ENCODE results near the gene NTNG1.

The NTNG1 gene

DNA sequence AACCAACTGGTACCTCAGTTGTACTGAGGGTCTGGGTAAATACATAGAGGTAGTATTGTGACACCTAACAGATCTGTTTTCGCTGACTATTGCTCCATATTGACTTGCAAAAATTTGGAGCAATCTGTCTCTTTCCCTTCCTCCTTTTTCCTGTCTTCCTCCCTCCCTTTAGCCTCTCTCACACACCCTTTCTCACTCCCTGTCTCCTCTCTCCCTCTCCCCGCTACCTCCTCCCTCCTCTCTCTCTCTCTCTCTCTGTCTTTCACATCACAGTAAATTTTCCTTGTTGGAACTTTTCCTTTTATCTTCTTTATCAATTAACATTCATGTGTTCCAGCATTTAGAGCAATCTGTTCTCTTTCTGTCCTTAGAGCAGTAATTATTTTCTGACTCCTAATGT, 278.2 kb downstream of the NTNG1 start:
- DNase-seq, result no peak

DNA sequence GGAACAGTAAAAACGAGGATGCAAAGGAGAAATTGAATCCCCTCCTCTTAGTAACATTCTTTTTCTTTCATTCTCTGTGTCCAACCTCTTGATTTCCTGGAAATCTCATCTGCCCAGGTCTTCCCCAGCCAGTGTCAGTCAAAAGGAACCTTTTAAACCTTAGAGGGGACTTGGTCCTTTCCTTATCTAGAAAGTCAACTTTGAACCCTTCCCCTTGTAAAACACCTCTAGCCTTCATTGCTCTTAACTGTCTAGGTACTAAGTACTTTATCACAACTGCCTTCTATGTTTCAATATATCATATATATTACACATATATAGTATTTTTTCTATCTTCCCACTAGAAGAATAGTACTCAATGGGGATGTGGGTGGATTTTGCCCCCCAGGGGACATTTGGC, 282.1 kb downstream of the NTNG1 start:
- no peak for DNase-seq

DNA sequence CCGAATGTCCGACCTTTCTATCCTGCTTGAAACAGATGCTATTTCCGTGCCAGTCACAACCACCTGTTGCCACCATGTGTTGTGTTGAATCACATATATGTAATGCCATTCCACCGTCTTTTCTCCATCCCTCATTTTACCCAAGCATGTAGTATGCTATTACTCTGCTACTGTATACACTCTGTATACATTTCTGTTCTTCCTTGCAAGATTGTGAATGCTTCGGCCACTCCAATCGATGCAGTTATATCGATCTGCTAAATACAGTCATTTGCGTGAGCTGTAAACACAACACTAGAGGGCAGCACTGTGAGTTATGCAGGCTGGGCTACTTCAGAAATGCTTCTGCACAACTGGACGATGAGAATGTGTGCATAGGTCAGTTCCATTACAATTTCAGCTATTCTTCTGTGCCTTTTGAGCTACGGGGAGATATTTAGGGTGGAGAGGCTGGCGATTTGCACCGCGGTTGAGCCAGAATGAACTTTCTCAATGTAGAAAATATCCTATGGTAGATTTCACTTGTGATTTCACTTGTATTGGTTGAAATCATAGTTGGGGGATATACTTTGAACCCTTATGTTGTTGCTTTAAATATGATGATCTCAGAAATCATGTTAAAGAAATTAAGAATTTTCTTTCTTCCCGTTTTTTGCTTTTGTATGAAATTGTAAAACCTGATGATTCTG, 289.8 kb downstream of the NTNG1 start:
- no peak for DNase-seq

DNA sequence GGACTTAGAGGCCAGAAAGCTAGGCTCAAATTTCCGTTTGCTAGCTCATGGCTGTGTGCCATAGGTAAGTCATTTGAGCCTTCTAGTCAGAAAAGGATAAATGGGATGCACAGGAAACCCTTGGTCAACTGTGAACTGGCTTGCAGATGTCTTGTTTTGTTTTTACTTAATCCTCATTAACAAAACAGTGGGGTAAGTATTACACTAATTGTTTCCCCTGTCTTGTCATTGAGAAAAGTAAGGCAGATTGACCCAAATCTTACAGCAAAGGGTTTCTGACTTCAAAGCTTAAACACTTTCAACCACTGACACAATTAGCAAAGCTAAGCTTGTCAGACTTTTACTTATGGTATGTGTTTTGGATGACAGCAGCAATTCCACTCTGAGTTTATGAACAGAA, 291.3 kb downstream of the NTNG1 start:
- no peak for DNase-seq

DNA sequence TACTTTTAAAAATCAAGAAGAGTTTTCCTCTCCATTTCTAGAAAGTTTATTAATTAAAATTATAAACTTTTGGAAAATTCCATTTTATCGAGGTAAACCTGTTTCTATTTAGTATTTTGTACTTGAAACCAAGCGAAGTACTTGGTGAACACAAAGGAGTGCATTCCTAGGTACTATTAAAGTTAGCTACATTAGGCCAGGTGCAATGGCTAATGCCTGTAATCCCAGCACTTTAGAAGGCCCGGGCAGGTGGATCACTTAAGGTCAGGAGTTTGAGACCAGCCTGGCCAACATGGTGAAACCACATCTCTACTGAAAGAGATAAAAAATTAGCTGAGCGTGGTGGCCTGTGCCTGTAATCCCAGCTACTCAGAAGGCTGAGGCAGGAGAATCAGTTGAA, 292.2 kb downstream of the NTNG1 start:
- DNase-seq, result no peak

DNA sequence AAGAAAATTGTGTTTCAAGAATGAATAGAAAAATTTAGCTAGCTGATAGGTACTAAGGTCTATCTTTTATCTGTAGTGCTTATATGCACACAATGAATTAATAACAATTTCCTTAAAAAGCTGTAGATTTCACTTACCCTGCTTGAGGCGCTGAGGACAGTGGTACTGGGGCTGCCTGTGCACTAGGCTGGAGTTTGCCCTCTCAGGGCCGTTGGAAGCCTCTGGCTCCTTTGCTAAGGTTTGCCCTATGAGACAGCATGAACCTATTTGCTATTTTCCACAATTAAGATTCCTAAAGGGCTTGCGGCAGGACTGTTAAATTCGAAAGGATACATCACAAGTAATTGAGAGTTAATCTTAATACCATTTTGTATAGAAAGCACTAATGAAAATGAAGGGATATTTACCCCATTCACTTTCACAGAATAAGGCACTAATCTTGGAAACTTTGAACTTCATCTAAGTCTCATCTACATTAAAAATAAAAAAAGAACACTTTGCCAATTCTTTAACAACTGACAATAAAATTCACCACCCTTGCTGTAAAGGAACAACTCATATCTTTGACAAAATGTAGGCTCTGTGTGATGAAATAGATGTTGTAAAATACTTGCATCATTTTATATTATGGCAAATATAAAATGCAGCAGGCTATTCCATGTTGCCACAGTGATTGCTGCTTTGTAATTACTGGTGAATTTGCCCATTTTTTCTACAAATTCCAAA, 293.0 kb downstream of the NTNG1 start:
- DNase-seq, result no peak

DNA sequence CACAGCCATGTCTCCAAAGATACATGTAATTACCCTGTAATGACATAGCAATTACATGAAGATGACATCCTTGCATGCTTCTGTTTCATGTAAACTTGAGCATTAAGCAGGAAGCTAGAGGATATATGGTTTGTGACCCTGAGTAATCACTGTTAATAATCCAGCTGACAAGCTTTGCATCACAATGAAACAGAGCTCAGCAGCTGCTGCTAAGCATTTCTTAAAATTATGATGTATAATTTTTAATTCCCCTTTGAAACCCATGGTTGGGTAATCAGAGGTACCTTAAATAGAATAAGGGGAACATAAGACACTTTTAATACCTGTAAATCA, 293.5 kb downstream of the NTNG1 start:
- DNase-seq, result no peak

DNA sequence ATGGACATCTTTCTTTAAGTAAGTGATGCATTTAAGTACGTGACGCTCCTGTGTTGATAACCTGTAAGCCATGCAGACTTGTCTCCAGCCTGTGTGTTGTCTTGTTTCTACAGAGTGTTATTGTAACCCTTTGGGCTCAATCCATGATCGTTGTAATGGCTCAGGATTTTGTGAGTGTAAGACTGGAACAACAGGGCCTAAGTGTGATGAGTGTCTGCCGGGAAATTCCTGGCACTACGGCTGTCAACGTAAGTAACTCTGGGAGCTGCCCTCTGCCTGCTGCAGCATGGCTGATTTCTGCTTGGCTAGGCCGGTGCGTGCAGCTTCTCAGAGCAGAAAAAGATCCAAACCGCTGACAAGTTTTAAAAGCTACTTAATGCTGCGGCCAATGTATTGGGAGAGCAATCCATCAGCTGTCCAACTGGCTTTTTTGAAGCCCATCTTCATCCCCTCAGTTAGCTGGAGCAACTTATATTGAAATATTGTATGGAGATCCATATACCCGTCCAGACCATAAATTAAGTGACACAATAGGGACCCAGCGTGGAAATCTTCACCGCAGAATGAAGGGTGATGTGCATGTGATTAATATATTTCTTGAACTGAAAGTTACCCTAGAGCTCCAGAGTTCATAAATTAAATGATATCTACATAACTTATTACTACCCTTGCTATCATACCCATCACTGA, 295.9 kb downstream of the NTNG1 start:
- no peak for DNase-seq

DNA sequence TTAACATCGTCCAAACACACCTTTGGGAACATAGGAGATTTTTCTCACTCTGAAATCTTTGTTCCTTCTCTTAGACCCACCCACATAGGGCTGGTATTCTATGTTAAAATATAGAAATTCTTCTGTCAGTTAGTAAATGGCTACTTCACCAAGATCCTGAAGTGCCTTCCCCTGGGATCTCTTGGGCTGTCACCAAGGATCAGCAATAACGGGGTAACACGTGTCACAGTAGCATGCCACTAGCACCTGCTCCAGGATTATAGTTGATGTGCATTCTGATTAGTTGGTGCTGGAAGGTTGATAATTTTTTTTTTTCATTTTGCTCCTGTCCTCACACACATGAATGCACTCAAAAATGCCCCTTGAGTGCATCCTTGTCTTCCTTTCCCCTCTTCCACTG, 298.7 kb downstream of the NTNG1 start:
- no peak for DNase-seq

DNA sequence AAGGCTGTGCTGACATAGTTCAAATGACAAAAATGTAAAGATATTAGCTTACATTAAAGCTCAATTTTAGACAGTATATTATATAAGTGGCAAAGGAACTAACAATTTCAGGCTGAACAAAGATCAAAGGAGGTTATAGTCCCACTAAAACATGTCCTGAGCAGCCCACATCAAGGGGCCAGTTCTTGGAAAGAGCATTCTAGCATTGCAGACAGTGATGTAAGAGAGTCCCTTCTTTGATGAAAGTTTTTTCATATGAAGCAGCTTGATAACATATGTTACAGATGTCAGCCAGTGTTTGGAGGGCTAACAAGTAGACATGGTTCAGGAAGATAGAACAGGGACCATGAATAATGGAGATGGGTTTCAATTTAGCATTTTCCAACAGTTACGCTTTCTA, 301.7 kb downstream of the NTNG1 start:
- DNase-seq, result no peak

DNA sequence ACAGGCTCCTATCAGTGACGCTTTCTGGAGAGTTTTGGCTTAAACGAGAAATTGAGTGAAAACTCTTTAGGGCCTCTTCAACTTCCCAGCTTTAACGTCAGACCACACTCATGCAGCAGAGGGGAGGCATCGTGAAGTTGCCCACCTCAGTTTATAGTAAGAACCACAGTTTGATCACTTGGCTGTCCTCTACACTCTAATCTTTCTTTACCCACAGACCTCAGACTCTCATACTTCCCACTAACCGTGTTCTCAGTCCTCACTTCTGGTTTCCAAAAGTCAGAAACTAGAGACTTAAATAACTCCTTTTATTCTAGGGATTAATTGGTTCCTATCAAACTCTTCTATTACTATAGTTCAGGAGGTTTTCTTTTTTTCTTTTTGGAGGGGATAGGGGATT, 302.2 kb downstream of the NTNG1 start:
- no peak for DNase-seq

DNA sequence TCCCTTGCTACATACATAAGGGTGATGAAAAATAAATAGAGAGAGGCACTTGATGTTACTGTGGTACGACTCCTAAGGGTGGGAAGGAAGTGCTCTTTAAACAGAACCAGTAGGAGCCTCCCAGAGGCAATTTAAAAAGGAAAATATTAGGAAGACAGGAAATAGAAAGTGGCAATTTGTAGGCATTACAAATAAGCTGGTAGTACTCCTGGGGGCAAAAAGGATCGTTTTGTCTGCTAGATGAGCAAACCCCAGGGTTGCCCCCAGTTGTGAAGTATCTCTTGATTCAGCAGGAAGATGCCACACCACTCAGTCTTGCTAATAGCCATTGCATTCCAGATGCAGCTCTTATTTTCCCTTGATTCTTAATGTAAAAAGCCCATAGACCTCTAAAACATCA, 303.0 kb downstream of the NTNG1 start:
- no peak for DNase-seq

DNA sequence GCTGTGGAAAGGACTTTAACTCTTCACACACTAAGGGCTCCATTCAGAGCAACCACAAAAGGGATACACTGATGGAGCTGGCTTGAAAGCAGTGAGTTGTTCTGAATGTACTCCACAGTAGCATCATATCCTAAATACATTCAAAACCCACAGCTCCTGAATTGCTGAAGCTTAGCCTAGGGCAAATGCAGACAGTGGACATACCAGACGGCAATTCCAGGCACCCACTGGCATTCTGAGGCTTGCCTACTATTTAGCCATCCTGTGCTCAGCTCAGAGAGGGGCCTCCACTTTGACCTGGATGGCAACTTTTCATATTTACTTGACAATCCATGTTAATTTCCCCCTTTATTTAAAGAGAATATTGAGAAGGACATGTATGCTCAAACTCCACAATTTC, 303.5 kb downstream of the NTNG1 start:
- no peak for DNase-seq

DNA sequence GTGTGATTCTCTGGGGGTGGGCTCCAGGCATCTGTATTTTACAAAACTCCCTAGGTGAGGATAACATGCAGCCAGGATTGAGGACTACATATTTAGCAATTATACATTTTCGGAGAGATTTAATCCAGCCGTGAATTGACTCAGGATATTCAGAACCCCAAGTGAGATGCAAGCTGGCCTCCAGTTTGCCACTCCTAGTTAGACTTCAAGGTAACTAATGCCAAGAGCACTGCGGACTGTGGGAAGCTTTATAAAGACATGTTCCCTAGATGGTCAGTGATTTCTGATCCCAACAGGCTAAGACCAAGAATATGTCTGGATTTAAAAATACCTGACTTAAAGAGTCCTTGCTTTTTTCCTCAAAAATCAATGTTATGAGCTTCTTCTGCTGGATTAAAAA, 308.5 kb downstream of the NTNG1 start:
- no peak for DNase-seq

DNA sequence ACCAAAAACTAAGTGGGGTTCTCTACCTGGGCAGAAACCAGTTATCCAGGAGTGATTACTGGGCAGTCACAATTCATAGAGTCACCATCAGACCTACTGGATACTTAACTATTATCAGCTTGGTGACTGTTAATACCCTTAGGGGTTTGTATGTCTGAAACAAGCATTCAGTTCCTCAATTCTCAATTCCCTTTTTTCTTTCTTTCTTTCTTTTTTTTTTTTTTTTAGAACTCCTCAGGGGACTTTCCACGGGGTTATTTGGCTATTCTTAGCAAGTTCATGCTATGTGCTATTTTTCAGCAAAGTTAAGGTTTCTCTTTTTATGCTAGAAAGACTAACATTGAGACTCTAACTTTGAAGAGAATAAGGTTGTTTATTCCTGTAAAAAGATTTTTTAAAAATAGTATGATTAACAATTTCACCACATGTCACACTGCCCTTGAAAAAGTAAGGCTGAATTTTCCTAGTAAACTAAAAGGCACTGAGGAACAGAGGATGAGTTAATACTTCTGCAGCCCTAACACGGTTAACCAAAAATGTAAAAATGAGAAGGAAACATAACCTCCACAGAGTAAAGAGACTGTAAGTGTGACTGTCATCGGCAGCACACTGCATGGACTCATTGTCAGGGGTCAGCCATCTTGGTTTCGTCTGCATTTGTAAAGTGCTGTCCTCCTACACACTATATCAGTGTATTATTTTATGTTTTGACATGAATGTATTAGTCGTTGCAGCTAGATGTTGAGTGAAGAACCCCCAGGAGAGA, 310.2 kb downstream of the NTNG1 start:
- DNase-seq, result no peak

DNA sequence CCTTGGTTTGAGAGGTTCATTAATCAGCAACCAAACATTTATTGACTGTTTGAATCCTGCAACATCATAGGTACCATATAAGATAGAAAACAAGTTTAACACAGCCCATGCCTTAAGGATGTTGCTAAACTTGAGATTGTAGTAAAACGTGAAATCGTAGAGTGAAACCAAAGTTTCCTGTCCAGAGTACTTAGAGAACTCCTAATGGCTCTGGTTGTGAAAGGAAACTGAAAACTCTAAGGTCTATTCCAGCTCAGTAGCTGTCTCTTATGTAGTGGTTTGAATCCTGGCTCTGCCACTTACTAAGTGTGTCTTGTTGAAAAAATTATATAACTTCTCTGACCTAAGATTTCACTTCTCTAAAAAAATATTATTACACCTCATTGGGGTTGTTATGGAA, 310.9 kb downstream of the NTNG1 start:
- DNase-seq, result no peak

DNA sequence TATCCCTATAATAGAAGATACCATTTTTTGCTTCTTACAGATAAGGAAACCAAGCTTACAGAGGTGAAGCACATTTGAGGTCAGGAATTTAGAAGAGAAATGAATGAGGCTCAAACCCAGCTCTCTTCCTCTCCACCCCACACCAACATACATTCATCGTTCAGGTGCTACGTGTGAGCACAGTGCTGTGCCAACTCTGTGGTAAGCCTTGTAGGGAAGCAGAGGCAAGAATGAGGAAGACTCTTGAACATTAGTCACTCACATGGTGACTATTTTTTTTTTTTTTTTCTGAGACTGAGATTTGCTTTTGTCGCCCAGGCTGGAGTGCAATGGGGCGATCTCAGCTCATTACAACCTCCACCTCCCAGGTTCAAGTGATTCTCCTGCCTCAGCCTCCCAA, 314.0 kb downstream of the NTNG1 start:
- DNase-seq, result no peak

DNA sequence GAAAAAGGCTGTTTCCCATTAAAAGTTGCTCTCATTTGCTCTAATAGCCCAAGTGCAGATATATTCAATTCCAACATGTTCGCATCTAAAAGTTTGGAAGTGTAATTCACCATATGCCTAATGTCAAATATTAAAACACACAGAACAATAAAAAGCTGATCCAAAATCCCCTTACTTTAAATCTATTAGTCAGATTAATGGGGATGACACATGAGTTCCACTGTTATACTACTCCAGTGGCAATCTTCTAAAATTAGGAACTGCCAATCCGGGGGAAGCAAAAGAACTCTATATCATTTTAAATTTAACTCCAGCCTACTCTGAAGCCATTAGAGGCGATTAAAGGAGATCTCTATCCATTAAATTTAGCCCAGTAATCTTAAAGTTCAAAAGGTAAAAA, 317.1 kb downstream of the NTNG1 start:
- DNase-seq, result no peak

DNA sequence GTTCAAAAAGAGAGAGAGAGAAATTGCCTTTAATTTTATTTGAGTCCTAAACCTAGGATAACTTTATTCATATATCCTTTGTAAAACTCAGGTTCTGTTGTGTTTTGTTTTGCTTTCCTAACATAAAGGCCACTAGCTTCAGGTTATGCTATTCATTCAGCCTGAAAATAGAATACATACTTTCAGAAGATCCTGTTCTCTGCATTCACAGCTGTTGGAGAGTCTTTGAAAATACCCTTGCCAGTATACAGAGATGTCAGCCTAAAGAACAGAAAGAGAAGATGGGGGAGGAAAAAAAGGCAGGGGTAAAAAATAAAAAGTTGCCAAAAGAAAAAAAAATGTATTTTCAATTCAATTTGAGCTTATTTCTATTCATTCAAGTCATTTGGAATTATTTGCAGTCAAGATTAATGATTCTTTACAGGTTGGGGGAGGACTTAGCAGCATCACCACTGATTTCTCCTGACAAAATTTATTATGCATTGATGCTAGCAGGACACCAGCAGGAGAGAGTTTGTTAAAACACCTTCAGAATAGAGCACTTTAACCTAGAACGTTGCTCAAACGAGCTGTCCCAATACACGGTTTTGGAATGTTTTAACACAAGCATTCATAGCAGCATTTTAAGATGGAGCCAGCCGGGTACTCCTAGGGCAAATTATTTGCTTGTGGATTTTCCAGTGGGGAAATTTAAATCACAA, 318.5 kb downstream of the NTNG1 start:
- no peak for DNase-seq

DNA sequence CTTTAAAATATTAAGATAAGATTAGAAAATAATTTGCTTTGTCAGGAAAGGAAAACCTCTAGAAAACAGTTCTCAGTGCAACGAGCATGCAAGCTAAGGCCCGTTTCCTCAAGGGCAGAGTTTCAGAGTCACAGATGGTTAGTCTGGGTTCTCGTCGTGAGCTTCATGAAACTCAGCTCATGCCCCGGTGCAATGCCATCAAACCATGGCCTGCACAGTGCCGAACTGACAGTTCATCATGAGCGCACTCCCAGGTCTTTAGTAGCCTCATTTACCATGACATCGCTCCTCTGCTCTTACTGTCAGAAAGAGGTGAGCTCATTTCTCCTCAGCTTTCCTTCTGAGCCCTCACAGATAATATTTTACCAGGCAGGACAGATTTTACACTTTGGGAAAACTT, 319.2 kb downstream of the NTNG1 start:
- no peak for DNase-seq

DNA sequence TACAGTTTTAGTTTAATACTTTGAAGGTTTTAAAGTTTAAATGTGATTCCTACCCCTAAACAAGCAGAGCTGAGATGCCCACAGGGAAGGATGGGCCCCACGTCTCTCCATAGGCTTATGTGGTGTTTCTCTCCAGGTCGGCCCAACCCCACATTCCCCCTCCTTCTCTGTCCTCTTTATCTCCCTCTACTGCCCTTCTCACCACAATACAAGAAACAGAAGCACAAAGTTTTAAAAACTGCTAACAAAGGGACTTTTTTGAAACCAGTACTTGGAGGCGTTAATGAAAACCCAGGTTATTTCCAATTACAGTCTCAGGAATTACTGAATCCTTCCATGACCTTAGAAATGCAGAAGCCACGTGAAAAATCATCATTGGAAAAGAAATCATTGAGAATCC, 324.0 kb downstream of the NTNG1 start:
- no peak for DNase-seq

DNA sequence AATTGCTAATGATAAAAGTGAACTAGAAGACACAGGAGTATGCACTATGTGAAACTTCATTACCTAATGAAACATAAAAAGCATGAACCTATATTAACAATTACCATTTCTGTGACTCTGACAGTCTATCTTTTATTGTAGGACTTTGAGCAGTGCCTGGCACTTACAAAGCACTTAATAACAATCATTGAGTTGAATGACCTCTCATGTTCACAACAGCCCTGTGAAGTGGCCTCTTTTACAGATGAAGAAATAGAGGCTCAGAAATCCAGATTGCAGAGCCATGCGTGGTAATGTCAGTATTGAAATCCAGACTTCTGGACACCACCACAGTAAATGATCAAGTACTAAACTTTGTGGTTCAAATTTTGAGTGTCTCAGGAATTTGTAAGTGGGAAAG, 326.4 kb downstream of the NTNG1 start:
- no peak for DNase-seq

DNA sequence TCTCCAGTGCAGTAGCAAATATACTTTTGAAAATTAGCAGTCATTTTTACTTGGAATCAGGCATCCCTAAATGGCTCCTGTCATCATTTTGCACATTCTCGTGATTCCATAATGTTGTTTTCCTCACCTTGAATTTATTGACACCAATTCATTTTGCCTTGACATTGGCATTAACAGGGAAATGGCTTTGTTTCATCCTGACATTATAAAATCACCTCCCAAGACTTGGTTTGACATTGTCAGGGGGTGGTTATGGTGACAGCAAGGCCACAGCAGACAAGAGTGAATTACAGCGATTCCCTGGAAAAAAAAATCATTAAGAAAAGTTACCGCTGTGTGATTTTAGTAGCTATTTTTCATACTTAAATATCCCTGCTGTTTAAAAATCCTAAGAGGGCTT, 327.0 kb downstream of the NTNG1 start:
- no peak for DNase-seq

Measured in T1000 (cell line).